HG03342 (cell line): ENCODE data around the gene RGMA.
"Not testable (repeated sequence)": the region's sequence is repeated elsewhere in the genome, so short reads cannot be mapped to it uniquely, and the experiment has no call there.

Experiments
- ATAC-seq: cut with Tn5 transposase; IDR thresholded peaks from one replicate; pipeline ENCODE4 v1.9.1; 2021; ENCODE audit warnings: mild to moderate bottlenecking, moderate library complexity; ENCODE audit not compliant: unreplicated experiment

RGMA gene

GRCh38 chr15:93067649-93068085 lies 21.3 kb downstream of the RGMA start:
- no peak for ATAC-seq

GRCh38 chr15:93066834-93067648 lies 22.0 kb downstream of the RGMA start:
- ATAC-seq: no peak

GRCh38 chr15:93066224-93066681 lies 22.8 kb downstream of the RGMA start:
- ATAC-seq: no peak

- ATAC-seq: no peak
Measured at GRCh38 chr15:93065641-93066045, 23.4 kb downstream of the RGMA start.

- ATAC-seq: no peak
Measured at GRCh38 chr15:93063796-93064690, 25.0 kb downstream of the RGMA start.

GRCh38 chr15:93063262-93063671 lies 25.7 kb downstream of the RGMA start:
- ATAC-seq: no peak

GRCh38 chr15:93062628-93063261 lies 26.3 kb downstream of the RGMA start:
- ATAC-seq: not testable (repeated sequence)

GRCh38 chr15:93060336-93061248 lies 28.4 kb downstream of the RGMA start:
- ATAC-seq: no peak

- no peak for ATAC-seq
Measured at GRCh38 chr15:93059442-93059841, 29.6 kb downstream of the RGMA start.

- no peak for ATAC-seq
Measured at GRCh38 chr15:93058904-93059427, 30.0 kb downstream of the RGMA start.

- ATAC-seq: no peak
Measured at GRCh38 chr15:93058128-93058527, 30.9 kb downstream of the RGMA start.

GRCh38 chr15:93057618-93058017 lies 31.4 kb downstream of the RGMA start:
- no peak for ATAC-seq

GRCh38 chr15:93056836-93057235 lies 32.2 kb downstream of the RGMA start:
- ATAC-seq: no peak

GRCh38 chr15:93055211-93055610 lies 33.8 kb downstream of the RGMA start:
- no peak for ATAC-seq

GRCh38 chr15:93052090-93052879 lies 36.7 kb downstream of the RGMA start:
- ATAC-seq: no peak

GRCh38 chr15:93051236-93052089 lies 37.5 kb downstream of the RGMA start:
- ATAC-seq: no peak

GRCh38 chr15:93050648-93051047 lies 38.4 kb downstream of the RGMA start:
- ATAC-seq: no peak

- no peak for ATAC-seq
Measured at GRCh38 chr15:93049914-93050578, 39.0 kb downstream of the RGMA start.
